ENCODE data around the gene ENO2.

The ENO2 gene

GRCh38 chr12:6958609-6959057, 44.3 kb downstream of the ENO2 start:
- no peak for TF ChIP-seq CTCF (IDR thresholded peaks at IDR 0.05; ENCODE audit: low read depth, low read length, missing control alignments)
- Histone ChIP-seq H3K27ac (no peak overlapping the region), H3K27me3 (replicated peaks) (no peaks in the 10 kb centered on the region), H3K4me3 (ENCODE audit: low read depth, low read length) (no peak overlapping the region), H3K36me3 (replicated peaks) (no peaks in the 10 kb centered on the region)
- DNase-seq: no peak
- in situ Hi-C loops (cut with HindIII; ENCODE audit: low pct_ligation_motif_present, low sequenced_read_pairs): no loop called here

GRCh38 chr12:6959058-6959804, 44.9 kb downstream of the ENO2 start:
- in situ Hi-C loops (cut with HindIII; ENCODE audit: low pct_ligation_motif_present, low sequenced_read_pairs): no loop called here
- no peak overlapping the region for H3K27ac ChIP-seq
- no peaks in the 10 kb centered on the region for H3K36me3 ChIP-seq (replicated peaks)
- H3K4me3 ChIP-seq (ENCODE audit: low read depth, low read length): no peak overlapping the region
- H3K27me3 ChIP-seq (replicated peaks): no peaks in the 10 kb centered on the region
- no peak for DNase-seq
- TF ChIP-seq CTCF (IDR thresholded peaks at IDR 0.05; ENCODE audit: low read depth, low read length, missing control alignments): no peak

GRCh38 chr12:6959805-6960592, 45.6 kb downstream of the ENO2 start:
- Histone ChIP-seq H3K27me3 (replicated peaks) (no peaks in the 10 kb centered on the region), H3K36me3 (replicated peaks) (peaks cover 6% of the 10 kb centered on the region), H3K27ac (no peak overlapping the region), H3K4me3 (ENCODE audit: low read depth, low read length) (no peak overlapping the region)
- TF ChIP-seq CTCF (IDR thresholded peaks at IDR 0.05; ENCODE audit: low read depth, low read length, missing control alignments): no peak
- no peak for DNase-seq
- in situ Hi-C loops (cut with HindIII; ENCODE audit: low pct_ligation_motif_present, low sequenced_read_pairs): no loop called here

GRCh38 chr12:6960593-6961277, 46.4 kb downstream of the ENO2 start:
- H3K27me3 ChIP-seq (replicated peaks): no peaks in the 10 kb centered on the region
- no peak overlapping the region for H3K4me3 ChIP-seq (ENCODE audit: low read depth, low read length)
- no peak overlapping the region for H3K27ac ChIP-seq
- in situ Hi-C loops (cut with HindIII; ENCODE audit: low pct_ligation_motif_present, low sequenced_read_pairs): no loop called here
- peak; percentile 44 for TF ChIP-seq CTCF (IDR thresholded peaks at IDR 0.05; ENCODE audit: low read depth, low read length, missing control alignments)
- peak; percentile 29 for DNase-seq
- peaks cover 12% of the 10 kb centered on the region for H3K36me3 ChIP-seq (replicated peaks)

GRCh38 chr12:6961278-6961694, 46.9 kb downstream of the ENO2 start:
- Histone ChIP-seq H3K36me3 (replicated peaks) (peaks cover 18% of the 10 kb centered on the region), H3K4me3 (ENCODE audit: low read depth, low read length) (peak overlapping the region; percentile 45), H3K27me3 (replicated peaks) (no peaks in the 10 kb centered on the region), H3K27ac (peak overlapping the region; percentile 31)
- TF ChIP-seq CTCF (IDR thresholded peaks at IDR 0.05; ENCODE audit: low read depth, low read length, missing control alignments): no peak
- no peak for DNase-seq
- in situ Hi-C loops (cut with HindIII; ENCODE audit: low pct_ligation_motif_present, low sequenced_read_pairs): no loop called here
